CD8-positive, alpha-beta memory T cell (primary cell): ENCODE data around the gene C5orf15. TPM values are rescaled to one million over a fixed set of nuclear protein-coding genes. Genes with fewer than 3 reads are reported as not detected.

Source experiments
- CTCF ChIA-PET: fragments of 350-600 bp; sonication (Branson Sonifier 250); formaldehyde crosslinking; loops from one replicate; lab custom pipeline; 2021; ENCODE audit warnings: antibody characterized with exemption; lab: Charles Lee
- POLR2A ChIA-PET: fragments of 350-600 bp; sonication (Branson Sonifier 250); formaldehyde crosslinking; loops from one replicate; lab custom pipeline; 2021; ENCODE audit warnings: antibody characterized with exemption; lab: Charles Lee
- DNase-seq, 5 donors: peaks; one replicate each; pipeline versions ENCODE4 v3.0.0 to v3.0.0-alpha.2; 2020 to 2022; ENCODE audit warnings: mixed read lengths in 1 of 5
- H3K27ac ChIP-seq: one replicate; pipeline ENCODE4 v1.7.0; 2013; ENCODE audit warnings: low read depth, mild to moderate bottlenecking, low read length, moderate library complexity
- H3K27me3 ChIP-seq: 2 replicates; pipeline ENCODE4 v1.7.0; 2013; ENCODE audit warnings: low read length, mild to moderate bottlenecking; ENCODE audit not compliant: insufficient read depth, poor library complexity, severe bottlenecking
- H3K36me3 ChIP-seq: 2 replicates; pipeline ENCODE4 v1.7.0; 2013; ENCODE audit warnings: mild to moderate bottlenecking, low read length, moderate library complexity; ENCODE audit not compliant: insufficient read depth
- H3K4me1 ChIP-seq: 2 replicates; pipeline ENCODE4 v1.7.0; 2013; ENCODE audit warnings: mild to moderate bottlenecking, low read length, moderate library complexity; ENCODE audit not compliant: insufficient read depth
- H3K4me3 ChIP-seq: 2 replicates; pipeline ENCODE4 v1.7.0; 2013; ENCODE audit warnings: mild to moderate bottlenecking, low read length
- H3K9me3 ChIP-seq: 2 replicates; pipeline ENCODE4 v1.7.0; 2013; ENCODE audit warnings: mild to moderate bottlenecking, low read length
- H3K27ac Mint-ChIP-seq, 8 donors: one replicate each; pipeline ENCODE4 v1.8.0; 2020 to 2021; ENCODE audit warnings: mixed read lengths in 8 of 8, mild to moderate bottlenecking in 6 of 8, inconsistent platforms in 3 of 8, moderate library complexity in 3 of 8
- H3K27me3 Mint-ChIP-seq, 2 donors: one replicate each; pipeline ENCODE4 v1.8.0; 2020 to 2021; ENCODE audit warnings: mixed read lengths in 2 of 2, mild to moderate bottlenecking in 1 of 2, moderate library complexity in 1 of 2
- H3K36me3 Mint-ChIP-seq, 3 donors: one replicate each; pipeline ENCODE4 v1.8.0; 2020 to 2021; ENCODE audit warnings: mixed read lengths in 3 of 3, inconsistent platforms in 1 of 3, mild to moderate bottlenecking in 1 of 3
- H3K4me1 Mint-ChIP-seq, 3 donors: one replicate each; pipeline ENCODE4 v1.8.0; 2020 to 2021; ENCODE audit warnings: mixed read lengths in 3 of 3, inconsistent platforms in 1 of 3, mild to moderate bottlenecking in 1 of 3
- H3K4me3 Mint-ChIP-seq, 7 donors: one replicate each; pipeline ENCODE4 v1.8.0; 2020 to 2021; ENCODE audit warnings: mixed read lengths in 7 of 7, mild to moderate bottlenecking in 6 of 7, moderate library complexity in 4 of 7, inconsistent platforms in 2 of 7
- H3K9me3 Mint-ChIP-seq, 5 donors: one replicate each; pipeline ENCODE4 v1.8.0; 2020 to 2022; ENCODE audit warnings: mixed read lengths in 5 of 5, mild to moderate bottlenecking in 3 of 5, moderate library complexity in 2 of 5, inconsistent platforms in 1 of 5
- polyA plus RNA-seq: library from polyadenylated mRNA; unstranded; fragments of 300-500 nt; fragmentation: Illumina TruSeq; gene quantifications from one replicate; pipeline ENCODE4 v1.2.3, GENCODE V29; 2021
- total RNA-seq, 2 experiments: library from RNA; stranded (reverse); gene quantifications; one replicate each; pipeline ENCODE4 v1.2.3, GENCODE V29; 2021

C5orf15 gene
- total and polyA plus RNA-seq, 3 experiments from 2014 or later, result 21.7 to 25.4 (median 21.8) TPM

- H3K4me1 Mint-ChIP-seq, result no peaks in the 10 kb centered on the region
- ChIA-PET CTCF (no interaction called here), POLR2A (no interaction called here)
- DNase-seq, result no peak
- H3K27me3 ChIP-seq, result no peaks in the 10 kb centered on the region
- H3K27me3 Mint-ChIP-seq, result peaks cover 6 to 8% of the 10 kb centered on the region in 2 donors
- no peak overlapping the region for H3K4me3 Mint-ChIP-seq
- peaks cover 0 to 1% (median 0%) of the 10 kb centered on the region in 3 donors for H3K36me3 Mint-ChIP-seq
- H3K9me3 Mint-ChIP-seq, result no peaks in the 10 kb centered on the region
- H3K27ac Mint-ChIP-seq, result peak overlapping the region in 1 of 8 donors; percentile 71
- no peak overlapping the region for H3K27ac ChIP-seq
- no peaks in the 10 kb centered on the region for H3K4me1 ChIP-seq
- H3K9me3 ChIP-seq, result no peaks in the 10 kb centered on the region
- H3K4me3 ChIP-seq, result no peak overlapping the region
- H3K36me3 ChIP-seq, result no peaks in the 10 kb centered on the region
These were observed 21.0 kb downstream of the C5orf15 start for GRCh38 chr5:133947431-133947841.

GRCh38 chr5:133945568-133945967 lies 22.9 kb downstream of the C5orf15 start:
- no peak overlapping the region for H3K27ac ChIP-seq
- no peak overlapping the region for H3K27ac Mint-ChIP-seq
- ChIA-PET POLR2A (no interaction called here), CTCF (interaction anchor here (1.0 kb wide), 1 partner anchor 522 kb away, joined by 3 read pairs; no protein-coding TSS in a partner anchor)
- no peaks in the 10 kb centered on the region for H3K9me3 ChIP-seq
- DNase-seq, result no peak
- no peaks in the 10 kb centered on the region for H3K4me1 ChIP-seq
- H3K4me3 Mint-ChIP-seq, result no peak overlapping the region
- H3K9me3 Mint-ChIP-seq, result no peaks in the 10 kb centered on the region
- H3K36me3 ChIP-seq, result no peaks in the 10 kb centered on the region
- H3K27me3 ChIP-seq, result no peaks in the 10 kb centered on the region
- H3K4me1 Mint-ChIP-seq, result no peaks in the 10 kb centered on the region
- peaks cover 6 to 8% of the 10 kb centered on the region in 2 donors for H3K27me3 Mint-ChIP-seq
- H3K36me3 Mint-ChIP-seq, result no peaks in the 10 kb centered on the region
- H3K4me3 ChIP-seq, result no peak overlapping the region

DNA sequence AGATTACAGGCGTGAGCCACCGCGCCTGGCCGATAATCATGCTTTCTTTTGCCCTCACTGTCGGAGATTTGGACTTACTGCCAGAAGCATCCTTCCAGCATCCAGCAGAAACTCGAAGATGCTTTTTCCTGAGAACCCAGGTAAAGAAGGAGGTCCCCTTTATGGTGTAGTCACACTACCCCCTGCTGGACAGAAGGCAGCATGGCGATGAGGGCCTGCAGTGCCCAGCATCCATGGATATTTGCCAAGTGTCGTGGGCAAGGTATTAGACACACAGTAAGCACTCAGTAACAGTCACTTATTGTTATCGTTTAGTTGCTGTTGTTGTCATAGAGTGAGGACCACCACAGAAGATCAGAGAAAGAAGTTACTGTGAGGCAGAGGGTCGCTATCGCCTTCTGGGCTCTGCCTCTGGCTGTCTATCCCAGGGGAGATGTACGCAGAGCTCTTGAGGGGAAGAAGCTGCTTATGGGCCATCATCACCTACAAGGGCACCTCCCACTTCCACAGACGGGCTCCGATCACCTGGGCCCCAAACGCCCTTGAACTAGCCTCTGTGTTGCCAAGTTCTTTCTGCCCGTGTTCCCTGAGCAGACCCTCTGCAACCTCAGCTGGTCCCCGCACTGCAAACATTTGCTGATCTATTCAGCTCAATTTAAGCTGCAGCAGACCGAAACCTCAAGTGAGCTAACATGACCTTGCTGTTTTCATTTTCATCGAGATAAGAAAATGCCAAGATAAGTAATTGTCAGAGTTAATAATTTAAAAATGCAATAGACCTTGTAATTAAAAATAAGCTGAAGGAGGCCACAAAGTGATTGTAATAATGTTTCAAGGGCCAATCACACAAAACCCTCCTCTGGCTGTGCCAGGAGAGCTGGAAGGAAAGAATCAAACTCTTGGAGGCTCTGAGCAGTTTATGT lies 23.9 kb downstream of the C5orf15 start:
- Mint-ChIP-seq H3K36me3 (no peaks in the 10 kb centered on the region), H3K9me3 (no peaks in the 10 kb centered on the region), H3K27ac (peak overlapping the region in 1 of 8 donors; percentile 29), H3K27me3 (peaks cover 6 to 8% of the 10 kb centered on the region in 2 donors), H3K4me1 (no peaks in the 10 kb centered on the region), H3K4me3 (no peak overlapping the region)
- no peaks in the 10 kb centered on the region for H3K27me3 ChIP-seq
- ChIA-PET POLR2A (no interaction called here), CTCF (no interaction called here)
- H3K36me3 ChIP-seq, result no peaks in the 10 kb centered on the region
- H3K27ac ChIP-seq, result no peak overlapping the region
- no peaks in the 10 kb centered on the region for H3K4me1 ChIP-seq
- peak in 2 of 5 donors; percentile 17 to 54 for DNase-seq
- H3K4me3 ChIP-seq, result no peak overlapping the region
- no peaks in the 10 kb centered on the region for H3K9me3 ChIP-seq

GRCh38 chr5:133943475-133943817 lies 25.0 kb downstream of the C5orf15 start:
- Histone ChIP-seq H3K36me3 (no peaks in the 10 kb centered on the region), H3K27me3 (no peaks in the 10 kb centered on the region), H3K4me3 (no peak overlapping the region), H3K9me3 (no peaks in the 10 kb centered on the region), H3K27ac (no peak overlapping the region), H3K4me1 (no peaks in the 10 kb centered on the region)
- ChIA-PET CTCF (interaction anchor here (1.2 kb wide), 1 partner anchor 520 kb away, joined by 3 read pairs; no protein-coding TSS in a partner anchor), POLR2A (no interaction called here)
- Mint-ChIP-seq H3K4me3 (no peak overlapping the region), H3K27ac (no peak overlapping the region), H3K36me3 (no peaks in the 10 kb centered on the region), H3K4me1 (no peaks in the 10 kb centered on the region), H3K9me3 (no peaks in the 10 kb centered on the region), H3K27me3 (peaks cover 6 to 8% of the 10 kb centered on the region in 2 donors)
- DNase-seq, result no peak

DNA sequence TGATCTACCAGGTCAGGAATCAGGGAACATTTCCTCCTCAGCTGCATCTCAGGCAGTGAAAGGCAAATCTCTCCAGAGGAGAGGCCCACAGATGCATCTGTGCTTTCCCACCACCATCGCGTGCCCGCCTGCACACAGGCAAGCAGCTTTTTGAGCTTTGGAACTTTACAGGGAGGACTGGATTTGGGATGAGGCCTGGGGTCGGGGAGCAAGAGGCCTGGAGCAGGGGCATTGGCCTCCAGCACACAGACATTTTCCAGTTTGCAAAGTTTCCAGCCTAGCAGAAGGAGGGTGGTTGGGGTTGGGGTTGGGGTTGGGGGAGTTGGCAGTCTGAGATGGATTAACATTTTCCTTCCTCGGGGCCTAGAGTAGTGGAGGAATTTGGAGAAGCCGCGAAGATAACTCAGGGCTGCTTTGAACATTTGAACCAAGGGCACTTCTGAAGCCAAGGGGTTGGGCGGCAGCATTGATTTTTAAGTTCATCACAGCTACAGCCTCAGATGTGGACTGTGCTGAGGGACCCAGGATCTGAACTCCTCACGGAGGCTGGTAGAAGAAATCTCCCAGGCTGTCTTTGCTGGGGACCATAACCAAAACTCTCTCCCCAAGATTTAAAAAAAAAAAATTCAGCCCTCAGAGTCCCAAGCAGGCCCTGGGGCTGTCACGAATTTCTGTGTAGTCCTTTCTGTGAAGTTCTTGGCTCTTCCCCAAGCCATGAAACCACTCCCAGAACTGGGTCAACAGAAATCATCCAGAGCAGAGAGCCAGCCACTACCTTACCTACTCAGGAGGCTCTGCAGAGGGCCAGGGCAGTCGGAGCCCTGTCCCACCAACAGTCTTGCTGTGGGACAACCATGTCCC lies 25.6 kb downstream of the C5orf15 start:
- Mint-ChIP-seq H3K4me1 (no peaks in the 10 kb centered on the region), H3K4me3 (no peak overlapping the region), H3K27me3 (peaks cover 6 to 8% of the 10 kb centered on the region in 2 donors), H3K36me3 (no peaks in the 10 kb centered on the region), H3K9me3 (no peaks in the 10 kb centered on the region), H3K27ac (peak overlapping the region in 1 of 8 donors; percentile 54)
- Histone ChIP-seq H3K36me3 (no peaks in the 10 kb centered on the region), H3K9me3 (no peaks in the 10 kb centered on the region), H3K4me1 (no peaks in the 10 kb centered on the region), H3K4me3 (no peak overlapping the region), H3K27me3 (no peaks in the 10 kb centered on the region), H3K27ac (no peak overlapping the region)
- POLR2A ChIA-PET, result no interaction called here
- DNase-seq, result no peak
- CTCF ChIA-PET, result interaction anchor here (1.2 kb wide), 1 partner anchor 519 kb away, joined by 3 read pairs; no protein-coding TSS in a partner anchor

DNA sequence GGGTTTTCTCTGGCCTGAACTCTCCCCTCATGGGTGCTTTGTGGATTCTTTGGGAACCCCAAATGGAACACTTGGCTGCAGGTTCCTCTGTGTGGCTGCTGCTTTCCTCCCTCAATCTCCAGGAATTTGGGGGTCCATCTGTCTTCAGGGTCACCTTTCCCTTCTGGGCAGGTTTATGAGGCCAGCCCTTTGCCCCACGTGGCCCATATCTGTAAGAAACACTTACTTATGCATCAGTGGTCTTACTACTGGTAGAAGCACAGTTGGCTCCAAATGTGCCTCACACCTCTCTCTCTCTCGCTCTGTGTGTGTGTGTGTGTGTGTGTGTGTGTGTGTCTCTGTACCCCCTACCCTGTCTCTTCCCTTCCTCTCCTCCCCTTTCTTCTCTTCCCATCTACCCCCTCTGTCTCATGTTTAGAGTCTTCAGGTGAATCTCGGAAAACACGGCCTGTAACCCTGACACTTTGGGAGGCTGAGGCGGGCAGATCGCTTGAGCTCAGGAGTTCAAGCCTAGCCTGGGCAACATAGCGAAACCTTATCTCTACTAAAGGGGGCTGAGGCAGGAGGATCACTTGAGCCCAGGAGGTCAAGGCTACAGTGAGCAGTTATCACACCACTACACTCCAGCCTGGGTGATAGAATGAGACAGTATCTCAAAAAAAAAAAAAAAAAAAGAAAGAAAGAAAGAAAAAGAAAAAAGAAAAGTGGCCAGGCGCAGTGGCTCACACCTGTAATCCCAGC lies 26.8 kb downstream of the C5orf15 start:
- Mint-ChIP-seq H3K4me1 (no peaks in the 10 kb centered on the region), H3K27me3 (peaks cover 6 to 8% of the 10 kb centered on the region in 2 donors)
- CTCF ChIA-PET, result no interaction called here

GRCh38 chr5:133939668-133940067 lies 28.8 kb downstream of the C5orf15 start:
- Mint-ChIP-seq H3K4me1 (no peaks in the 10 kb centered on the region), H3K36me3 (no peaks in the 10 kb centered on the region), H3K4me3 (no peak overlapping the region), H3K27ac (peak overlapping the region in 1 of 8 donors; percentile 15), H3K9me3 (no peaks in the 10 kb centered on the region), H3K27me3 (peaks cover 3 to 4% of the 10 kb centered on the region in 2 donors)
- Histone ChIP-seq H3K36me3 (no peaks in the 10 kb centered on the region), H3K27me3 (no peaks in the 10 kb centered on the region), H3K4me3 (no peak overlapping the region), H3K9me3 (no peaks in the 10 kb centered on the region), H3K4me1 (no peaks in the 10 kb centered on the region), H3K27ac (peak overlapping the region; percentile 28)
- ChIA-PET POLR2A (no interaction called here), CTCF (no interaction called here)
- no peak for DNase-seq

More for the DNA sequence above, 26.8 kb downstream of the C5orf15 start:
- Histone ChIP-seq H3K27me3 (no peaks in the 10 kb centered on the region), H3K9me3 (no peaks in the 10 kb centered on the region), H3K4me3 (no peak overlapping the region), H3K36me3 (no peaks in the 10 kb centered on the region), H3K27ac (no peak overlapping the region), H3K4me1 (no peaks in the 10 kb centered on the region)
- POLR2A ChIA-PET, result no interaction called here
- Mint-ChIP-seq H3K36me3 (no peaks in the 10 kb centered on the region), H3K4me3 (no peak overlapping the region), H3K27ac (no peak overlapping the region), H3K9me3 (no peaks in the 10 kb centered on the region)
- no peak for DNase-seq
